ENCODE data around the gene SLC8A2. TPM values are rescaled to one million over a fixed set of nuclear protein-coding genes. Genes with fewer than 3 reads are reported as not detected.

Gene SLC8A2
- total and polyA plus RNA-seq, 3 donors from 2014 or later, result 4.2 to 12.9 (median 5.0) TPM

- intact Hi-C loops (cut with DNase I; ENCODE audit: low total_unique reads), result no loop called here
- WGBS, 2 donors, result 86 to 89% methylated on average over 29 to 32 of the region's 32 CpGs
- no peak overlapping the region for H3K27ac ChIP-seq
- no peaks in the 10 kb centered on the region for H3K27me3 ChIP-seq
- no peaks in the 10 kb centered on the region for H3K36me3 ChIP-seq (ENCODE audit: low read depth, missing control alignments)
- no peak for DNase-seq
- H3K4me1 ChIP-seq, result no peaks in the 10 kb centered on the region
- TF ChIP-seq CTCF (IDR thresholded peaks at IDR 0.05) (no peak), POLR2A (IDR thresholded peaks at IDR 0.05) (no peak)
- H3K4me3 ChIP-seq, result no peak overlapping the region
- no peaks in the 10 kb centered on the region for H3K9me3 ChIP-seq
These were observed 28.5 kb upstream of the SLC8A2 start for GRCh38 chr19:47499863-47500830.

GRCh38 chr19:47499371-47499770 is 27.7 kb upstream of the SLC8A2 start:
- TF ChIP-seq POLR2A (IDR thresholded peaks at IDR 0.05) (no peak), CTCF (IDR thresholded peaks at IDR 0.05) (no peak)
- no peaks in the 10 kb centered on the region for H3K36me3 ChIP-seq (ENCODE audit: low read depth, missing control alignments)
- H3K27me3 ChIP-seq, result no peaks in the 10 kb centered on the region
- H3K9me3 ChIP-seq, result no peaks in the 10 kb centered on the region
- DNase-seq, result no peak
- WGBS, 2 donors, result 89 to 92% methylated on average over 3 to 7 of the region's 7 CpGs
- H3K27ac ChIP-seq, result no peak overlapping the region
- H3K4me1 ChIP-seq, result no peaks in the 10 kb centered on the region
- intact Hi-C loops (cut with DNase I; ENCODE audit: low total_unique reads), result no loop called here
- no peak overlapping the region for H3K4me3 ChIP-seq

DNA sequence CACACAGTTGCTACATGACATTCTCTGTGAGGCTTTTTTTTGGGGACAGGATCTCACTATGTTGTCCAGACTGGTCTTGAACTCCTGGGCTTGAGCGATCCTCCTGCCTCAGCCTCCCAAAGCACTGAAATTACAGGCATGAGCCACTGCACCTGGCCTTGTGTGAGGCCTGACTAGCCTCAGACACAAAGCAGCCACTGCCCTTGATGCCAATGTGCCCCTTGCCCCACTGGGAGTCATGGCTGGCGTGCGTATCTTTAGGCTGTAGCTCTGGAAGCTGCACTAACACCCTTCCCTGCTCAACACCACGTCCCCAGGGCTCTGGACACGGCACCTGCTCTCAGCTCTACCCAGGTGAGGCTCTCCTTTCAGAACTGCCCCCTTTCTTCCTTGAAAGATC is 26.9 kb upstream of the SLC8A2 start:
- Histone ChIP-seq H3K36me3 (ENCODE audit: low read depth, missing control alignments) (no peaks in the 10 kb centered on the region), H3K27ac (no peak overlapping the region), H3K4me1 (no peaks in the 10 kb centered on the region), H3K27me3 (no peaks in the 10 kb centered on the region), H3K4me3 (no peak overlapping the region), H3K9me3 (no peaks in the 10 kb centered on the region)
- no peak for DNase-seq
- intact Hi-C loops (cut with DNase I; ENCODE audit: low total_unique reads), result no loop called here
- TF ChIP-seq CTCF (IDR thresholded peaks at IDR 0.05) (no peak), POLR2A (IDR thresholded peaks at IDR 0.05) (no peak)
- 97% methylated on average over 5 of the region's 5 CpGs for WGBS, 2 donors

GRCh38 chr19:47497821-47498520 is 26.3 kb upstream of the SLC8A2 start:
- intact Hi-C loops (cut with DNase I; ENCODE audit: low total_unique reads), result no loop called here
- TF ChIP-seq CTCF (IDR thresholded peaks at IDR 0.05) (no peak), POLR2A (IDR thresholded peaks at IDR 0.05) (no peak)
- DNase-seq, result no peak
- Histone ChIP-seq H3K4me3 (no peak overlapping the region), H3K9me3 (no peaks in the 10 kb centered on the region), H3K36me3 (ENCODE audit: low read depth, missing control alignments) (no peaks in the 10 kb centered on the region), H3K27me3 (no peaks in the 10 kb centered on the region), H3K27ac (no peak overlapping the region), H3K4me1 (no peaks in the 10 kb centered on the region)
- WGBS, 2 donors, result 67 to 71% methylated on average over 7 to 14 of the region's 14 CpGs
